ENCODE data around the gene KCMF1.

Gene KCMF1

GRCh38 chr2:85049236-85049635 lies 78.3 kb downstream of the KCMF1 start:
- Histone ChIP-seq H4K91ac (ENCODE audit: low read length) (peak overlapping the region; percentile 43), H2AK5ac (ENCODE audit: low read length, severe bottlenecking) (no peak overlapping the region), H4K8ac (ENCODE audit: low read length) (no peak overlapping the region), H3K27ac (ENCODE audit: low read length, poor library complexity, severe bottlenecking) (no peak overlapping the region), H3K27me3 (ENCODE audit: control insufficient read depth in 1 of 2, insufficient read depth in 1 of 2, low read length in 2 of 2) (no peaks in the 10 kb centered on the region), H3K9me3 (ENCODE audit: control insufficient read depth, low read length) (no peaks in the 10 kb centered on the region), H3K9ac (ENCODE audit: low read length) (no peak overlapping the region), H2BK5ac (ENCODE audit: low read depth, low read length, poor library complexity, severe bottlenecking) (no peak overlapping the region), H3K18ac (ENCODE audit: low read depth in 1 of 2, low read length in 2 of 2) (no peak overlapping the region), H3K4ac (ENCODE audit: low read depth in 1 of 2, low read length in 2 of 2) (no peak overlapping the region), H3K23ac (ENCODE audit: low read length in 2 of 2) (no peak overlapping the region), H2AFZ (ENCODE audit: low read depth, low read length) (no peak overlapping the region), H3K36me3 (ENCODE audit: control insufficient read depth in 1 of 2, insufficient read depth in 2 of 2, low read depth in 1 of 2, low read length in 2 of 2) (peaks cover 28 to 90% of the 10 kb centered on the region in 2 experiments), H2BK120ac (ENCODE audit: low read depth, low read length) (no peak overlapping the region), H3K79me1 (replicated peaks; ENCODE audit: low read length, poor library complexity, severe bottlenecking) (peaks cover 36% of the 10 kb centered on the region), H3K4me1 (ENCODE audit: control insufficient read depth, insufficient read depth, low read depth, low read length) (peaks cover 2% of the 10 kb centered on the region), H3K14ac (ENCODE audit: low read length in 2 of 2) (no peak overlapping the region), H3K4me3 (ENCODE audit: insufficient read depth in 1 of 2, low read depth in 1 of 2, low read length in 2 of 2) (no peak overlapping the region), H2BK15ac (ENCODE audit: low read depth, poor library complexity, severe bottlenecking) (no peak overlapping the region), H3K4me2 (ENCODE audit: low read length, poor library complexity, severe bottlenecking) (no peak overlapping the region), H2BK12ac (ENCODE audit: low read length in 2 of 2) (no peak overlapping the region)
- WGBS: 86% methylated on average over 10 of the region's 10 CpGs
- DNase-seq: no peak

- Histone ChIP-seq H2BK120ac (ENCODE audit: low read depth, low read length) (no peak overlapping the region), H3K4ac (ENCODE audit: low read depth in 1 of 2, low read length in 2 of 2) (no peak overlapping the region), H2BK12ac (ENCODE audit: low read length in 2 of 2) (no peak overlapping the region), H3K27ac (ENCODE audit: low read length, poor library complexity, severe bottlenecking) (no peak overlapping the region), H3K14ac (ENCODE audit: low read length in 2 of 2) (no peak overlapping the region), H3K9me3 (ENCODE audit: control insufficient read depth, low read length) (no peaks in the 10 kb centered on the region), H3K27me3 (ENCODE audit: control insufficient read depth in 1 of 2, insufficient read depth in 1 of 2, low read length in 2 of 2) (no peaks in the 10 kb centered on the region), H3K23ac (ENCODE audit: low read length in 2 of 2) (no peak overlapping the region), H4K8ac (ENCODE audit: low read length) (no peak overlapping the region), H3K36me3 (ENCODE audit: control insufficient read depth in 1 of 2, insufficient read depth in 2 of 2, low read depth in 1 of 2, low read length in 2 of 2) (peaks cover 11 to 63% of the 10 kb centered on the region in 2 experiments), H3K4me2 (ENCODE audit: low read length, poor library complexity, severe bottlenecking) (no peak overlapping the region), H2AK5ac (ENCODE audit: low read length, severe bottlenecking) (no peak overlapping the region), H4K91ac (ENCODE audit: low read length) (no peak overlapping the region), H3K18ac (ENCODE audit: low read depth in 1 of 2, low read length in 2 of 2) (no peak overlapping the region), H3K9ac (ENCODE audit: low read length) (peak overlapping the region; percentile 0), H3K79me1 (replicated peaks; ENCODE audit: low read length, poor library complexity, severe bottlenecking) (peaks cover 14% of the 10 kb centered on the region), H3K4me3 (ENCODE audit: insufficient read depth in 1 of 2, low read depth in 1 of 2, low read length in 2 of 2) (no peak overlapping the region), H2BK15ac (ENCODE audit: low read depth, poor library complexity, severe bottlenecking) (no peak overlapping the region), H3K4me1 (ENCODE audit: control insufficient read depth, insufficient read depth, low read depth, low read length) (peaks cover 2% of the 10 kb centered on the region), H2AFZ (ENCODE audit: low read depth, low read length) (no peak overlapping the region), H2BK5ac (ENCODE audit: low read depth, low read length, poor library complexity, severe bottlenecking) (no peak overlapping the region)
- DNase-seq: peak; percentile 21
- WGBS: 73% methylated on average over 6 of the region's 6 CpGs
Measured at GRCh38 chr2:85053802-85054201, 82.8 kb downstream of the KCMF1 start.

GRCh38 chr2:85057226-85057962 lies 86.4 kb downstream of the KCMF1 start:
- no peak overlapping the region for H2BK5ac ChIP-seq (ENCODE audit: low read depth, low read length, poor library complexity, severe bottlenecking)
- H3K27me3 ChIP-seq (ENCODE audit: control insufficient read depth in 1 of 2, insufficient read depth in 1 of 2, low read length in 2 of 2): peaks cover 0 to 3% of the 10 kb centered on the region in 2 experiments
- no peak overlapping the region for H2AFZ ChIP-seq (ENCODE audit: low read depth, low read length)
- no peak overlapping the region for H3K23ac ChIP-seq (ENCODE audit: low read length in 2 of 2)
- no peak for DNase-seq
- H3K9ac ChIP-seq (ENCODE audit: low read length): no peak overlapping the region
- no peak overlapping the region for H4K91ac ChIP-seq (ENCODE audit: low read length)
- peaks cover under 1% of the 10 kb centered on the region for H3K79me1 ChIP-seq (replicated peaks; ENCODE audit: low read length, poor library complexity, severe bottlenecking)
- no peak overlapping the region for H3K4me3 ChIP-seq (ENCODE audit: insufficient read depth in 1 of 2, low read depth in 1 of 2, low read length in 2 of 2)
- H4K8ac ChIP-seq (ENCODE audit: low read length): no peak overlapping the region
- 92% methylated on average over 12 of the region's 15 CpGs for WGBS
- no peak overlapping the region for H2BK120ac ChIP-seq (ENCODE audit: low read depth, low read length)
- H2BK15ac ChIP-seq (ENCODE audit: low read depth, poor library complexity, severe bottlenecking): no peak overlapping the region
- H3K4ac ChIP-seq (ENCODE audit: low read depth in 1 of 2, low read length in 2 of 2): no peak overlapping the region
- H3K9me3 ChIP-seq (ENCODE audit: control insufficient read depth, low read length): no peaks in the 10 kb centered on the region
- no peak overlapping the region for H2BK12ac ChIP-seq (ENCODE audit: low read length in 2 of 2)
- peaks cover 2% of the 10 kb centered on the region for H3K4me1 ChIP-seq (ENCODE audit: control insufficient read depth, insufficient read depth, low read depth, low read length)
- peaks cover 3 to 28% of the 10 kb centered on the region in 2 experiments for H3K36me3 ChIP-seq (ENCODE audit: control insufficient read depth in 1 of 2, insufficient read depth in 2 of 2, low read depth in 1 of 2, low read length in 2 of 2)
- no peak overlapping the region for H3K27ac ChIP-seq (ENCODE audit: low read length, poor library complexity, severe bottlenecking)
- H3K14ac ChIP-seq (ENCODE audit: low read length in 2 of 2): no peak overlapping the region
- no peak overlapping the region for H3K18ac ChIP-seq (ENCODE audit: low read depth in 1 of 2, low read length in 2 of 2)
- H3K4me2 ChIP-seq (ENCODE audit: low read length, poor library complexity, severe bottlenecking): no peak overlapping the region
- H2AK5ac ChIP-seq (ENCODE audit: low read length, severe bottlenecking): no peak overlapping the region

- Histone ChIP-seq H3K14ac (ENCODE audit: low read length in 2 of 2) (no peak overlapping the region), H2BK120ac (ENCODE audit: low read depth, low read length) (no peak overlapping the region), H3K27me3 (ENCODE audit: control insufficient read depth in 1 of 2, insufficient read depth in 1 of 2, low read length in 2 of 2) (peaks cover 0 to 11% of the 10 kb centered on the region in 2 experiments), H3K9me3 (ENCODE audit: control insufficient read depth, low read length) (no peaks in the 10 kb centered on the region), H3K36me3 (ENCODE audit: control insufficient read depth in 1 of 2, insufficient read depth in 2 of 2, low read depth in 1 of 2, low read length in 2 of 2) (no peaks in the 10 kb centered on the region), H2BK15ac (ENCODE audit: low read depth, poor library complexity, severe bottlenecking) (no peak overlapping the region), H3K9ac (ENCODE audit: low read length) (no peak overlapping the region), H2AFZ (ENCODE audit: low read depth, low read length) (no peak overlapping the region), H2AK5ac (ENCODE audit: low read length, severe bottlenecking) (no peak overlapping the region), H4K91ac (ENCODE audit: low read length) (no peak overlapping the region), H3K4me1 (ENCODE audit: control insufficient read depth, insufficient read depth, low read depth, low read length) (peaks cover 10% of the 10 kb centered on the region), H3K27ac (ENCODE audit: low read length, poor library complexity, severe bottlenecking) (no peak overlapping the region), H2BK12ac (ENCODE audit: low read length in 2 of 2) (no peak overlapping the region), H3K4ac (ENCODE audit: low read depth in 1 of 2, low read length in 2 of 2) (no peak overlapping the region), H3K4me2 (ENCODE audit: low read length, poor library complexity, severe bottlenecking) (no peak overlapping the region), H3K18ac (ENCODE audit: low read depth in 1 of 2, low read length in 2 of 2) (no peak overlapping the region), H2BK5ac (ENCODE audit: low read depth, low read length, poor library complexity, severe bottlenecking) (no peak overlapping the region), H3K23ac (ENCODE audit: low read length in 2 of 2) (no peak overlapping the region), H4K8ac (ENCODE audit: low read length) (no peak overlapping the region), H3K79me1 (replicated peaks; ENCODE audit: low read length, poor library complexity, severe bottlenecking) (no peaks in the 10 kb centered on the region), H3K4me3 (ENCODE audit: insufficient read depth in 1 of 2, low read depth in 1 of 2, low read length in 2 of 2) (no peak overlapping the region)
- no peak for DNase-seq
- WGBS: 79% methylated on average over 2 of the region's 2 CpGs
Measured at GRCh38 chr2:85061896-85062295, 90.9 kb downstream of the KCMF1 start.

All from mesenchymal stem cell (in vitro differentiated cells and primary cell).